ENCODE data around the gene TEX54. TPM values are rescaled to one million over a fixed set of nuclear protein-coding genes. Genes with fewer than 3 reads are reported as not detected.

Gene TEX54
- total and polyA plus RNA-seq, 2 of the 13 experiments (the other 11 are each of a cell fraction or from before 2014, with no cell fraction given): not detected

DNA sequence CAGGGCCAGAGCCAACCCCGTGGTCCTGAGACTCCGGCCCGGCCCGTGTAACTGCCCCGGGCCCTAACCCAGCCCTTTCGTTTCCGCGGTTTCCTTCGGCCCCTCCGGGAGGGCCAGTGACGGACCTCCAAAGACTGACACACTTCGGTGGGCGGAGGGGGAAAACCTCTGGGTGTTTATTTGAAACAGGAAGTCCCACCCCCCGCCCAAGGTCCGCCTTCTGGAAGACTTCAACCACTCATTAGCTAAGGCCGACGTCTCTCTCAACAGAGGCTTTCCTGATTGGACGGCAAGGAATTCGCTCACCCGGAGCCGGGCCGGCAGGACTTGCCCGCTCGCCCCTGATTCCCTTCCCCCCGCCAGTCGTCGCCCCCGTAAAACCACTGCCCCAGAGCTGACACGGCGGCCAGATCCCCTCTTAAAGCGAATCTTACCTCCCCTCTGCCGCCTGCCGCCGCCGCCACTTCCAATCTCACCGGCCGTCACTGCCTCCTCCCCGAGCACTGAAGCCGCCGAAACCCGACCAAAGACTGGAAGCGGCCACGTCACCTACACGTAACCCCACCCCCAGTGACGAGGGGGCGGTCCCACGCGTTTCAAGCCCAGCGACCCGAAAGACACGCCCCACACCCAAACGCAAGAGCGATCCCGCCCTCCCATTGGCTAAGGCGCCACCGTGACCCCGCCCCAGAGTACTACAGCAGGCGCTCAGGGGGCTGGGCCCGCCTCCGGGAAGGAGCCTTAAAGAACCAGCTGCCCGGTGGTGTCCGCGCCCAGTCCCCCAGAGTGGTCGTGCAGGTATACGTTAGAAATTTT, 913 bp downstream of the TEX54 start, which contains the start of gene STX5 (continued):
- TF ChIP-seq, protein P1, sequence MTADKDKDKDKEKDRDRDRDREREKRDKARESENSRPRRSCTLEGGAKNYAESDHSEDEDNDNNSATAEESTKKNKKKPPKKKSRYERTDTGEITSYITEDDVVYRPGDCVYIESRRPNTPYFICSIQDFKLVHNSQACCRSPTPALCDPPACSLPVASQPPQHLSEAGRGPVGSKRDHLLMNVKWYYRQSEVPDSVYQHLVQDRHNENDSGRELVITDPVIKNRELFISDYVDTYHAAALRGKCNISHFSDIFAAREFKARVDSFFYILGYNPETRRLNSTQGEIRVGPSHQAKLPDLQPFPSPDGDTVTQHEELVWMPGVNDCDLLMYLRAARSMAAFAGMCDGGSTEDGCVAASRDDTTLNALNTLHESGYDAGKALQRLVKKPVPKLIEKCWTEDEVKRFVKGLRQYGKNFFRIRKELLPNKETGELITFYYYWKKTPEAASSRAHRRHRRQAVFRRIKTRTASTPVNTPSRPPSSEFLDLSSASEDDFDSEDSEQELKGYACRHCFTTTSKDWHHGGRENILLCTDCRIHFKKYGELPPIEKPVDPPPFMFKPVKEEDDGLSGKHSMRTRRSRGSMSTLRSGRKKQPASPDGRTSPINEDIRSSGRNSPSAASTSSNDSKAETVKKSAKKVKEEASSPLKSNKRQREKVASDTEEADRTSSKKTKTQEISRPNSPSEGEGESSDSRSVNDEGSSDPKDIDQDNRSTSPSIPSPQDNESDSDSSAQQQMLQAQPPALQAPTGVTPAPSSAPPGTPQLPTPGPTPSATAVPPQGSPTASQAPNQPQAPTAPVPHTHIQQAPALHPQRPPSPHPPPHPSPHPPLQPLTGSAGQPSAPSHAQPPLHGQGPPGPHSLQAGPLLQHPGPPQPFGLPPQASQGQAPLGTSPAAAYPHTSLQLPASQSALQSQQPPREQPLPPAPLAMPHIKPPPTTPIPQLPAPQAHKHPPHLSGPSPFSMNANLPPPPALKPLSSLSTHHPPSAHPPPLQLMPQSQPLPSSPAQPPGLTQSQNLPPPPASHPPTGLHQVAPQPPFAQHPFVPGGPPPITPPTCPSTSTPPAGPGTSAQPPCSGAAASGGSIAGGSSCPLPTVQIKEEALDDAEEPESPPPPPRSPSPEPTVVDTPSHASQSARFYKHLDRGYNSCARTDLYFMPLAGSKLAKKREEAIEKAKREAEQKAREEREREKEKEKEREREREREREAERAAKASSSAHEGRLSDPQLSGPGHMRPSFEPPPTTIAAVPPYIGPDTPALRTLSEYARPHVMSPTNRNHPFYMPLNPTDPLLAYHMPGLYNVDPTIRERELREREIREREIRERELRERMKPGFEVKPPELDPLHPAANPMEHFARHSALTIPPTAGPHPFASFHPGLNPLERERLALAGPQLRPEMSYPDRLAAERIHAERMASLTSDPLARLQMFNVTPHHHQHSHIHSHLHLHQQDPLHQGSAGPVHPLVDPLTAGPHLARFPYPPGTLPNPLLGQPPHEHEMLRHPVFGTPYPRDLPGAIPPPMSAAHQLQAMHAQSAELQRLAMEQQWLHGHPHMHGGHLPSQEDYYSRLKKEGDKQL (CRISPR knock-in tag; IDR thresholded peaks at IDR 0.05; ENCODE audit: low read depth): no peak
- TF ChIP-seq, protein P2, sequence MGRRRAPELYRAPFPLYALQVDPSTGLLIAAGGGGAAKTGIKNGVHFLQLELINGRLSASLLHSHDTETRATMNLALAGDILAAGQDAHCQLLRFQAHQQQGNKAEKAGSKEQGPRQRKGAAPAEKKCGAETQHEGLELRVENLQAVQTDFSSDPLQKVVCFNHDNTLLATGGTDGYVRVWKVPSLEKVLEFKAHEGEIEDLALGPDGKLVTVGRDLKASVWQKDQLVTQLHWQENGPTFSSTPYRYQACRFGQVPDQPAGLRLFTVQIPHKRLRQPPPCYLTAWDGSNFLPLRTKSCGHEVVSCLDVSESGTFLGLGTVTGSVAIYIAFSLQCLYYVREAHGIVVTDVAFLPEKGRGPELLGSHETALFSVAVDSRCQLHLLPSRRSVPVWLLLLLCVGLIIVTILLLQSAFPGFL (CRISPR knock-in tag; IDR thresholded peaks at IDR 0.05): no peak
- no peak for TF ChIP-seq NCOA5 (CRISPR knock-in tag; IDR thresholded peaks at IDR 0.05)
- TF ChIP-seq CHD4 (IDR thresholded peaks at IDR 0.05; ENCODE audit: borderline replicate concordance, low read length): no peak
- no peak for TF ChIP-seq NRL (CRISPR knock-in tag; IDR thresholded peaks at IDR 0.05; ENCODE audit: borderline replicate concordance)
- no peak for TF ChIP-seq ZSCAN22 (CRISPR knock-in tag; IDR thresholded peaks at IDR 0.05)
- TF ChIP-seq, protein P3, sequence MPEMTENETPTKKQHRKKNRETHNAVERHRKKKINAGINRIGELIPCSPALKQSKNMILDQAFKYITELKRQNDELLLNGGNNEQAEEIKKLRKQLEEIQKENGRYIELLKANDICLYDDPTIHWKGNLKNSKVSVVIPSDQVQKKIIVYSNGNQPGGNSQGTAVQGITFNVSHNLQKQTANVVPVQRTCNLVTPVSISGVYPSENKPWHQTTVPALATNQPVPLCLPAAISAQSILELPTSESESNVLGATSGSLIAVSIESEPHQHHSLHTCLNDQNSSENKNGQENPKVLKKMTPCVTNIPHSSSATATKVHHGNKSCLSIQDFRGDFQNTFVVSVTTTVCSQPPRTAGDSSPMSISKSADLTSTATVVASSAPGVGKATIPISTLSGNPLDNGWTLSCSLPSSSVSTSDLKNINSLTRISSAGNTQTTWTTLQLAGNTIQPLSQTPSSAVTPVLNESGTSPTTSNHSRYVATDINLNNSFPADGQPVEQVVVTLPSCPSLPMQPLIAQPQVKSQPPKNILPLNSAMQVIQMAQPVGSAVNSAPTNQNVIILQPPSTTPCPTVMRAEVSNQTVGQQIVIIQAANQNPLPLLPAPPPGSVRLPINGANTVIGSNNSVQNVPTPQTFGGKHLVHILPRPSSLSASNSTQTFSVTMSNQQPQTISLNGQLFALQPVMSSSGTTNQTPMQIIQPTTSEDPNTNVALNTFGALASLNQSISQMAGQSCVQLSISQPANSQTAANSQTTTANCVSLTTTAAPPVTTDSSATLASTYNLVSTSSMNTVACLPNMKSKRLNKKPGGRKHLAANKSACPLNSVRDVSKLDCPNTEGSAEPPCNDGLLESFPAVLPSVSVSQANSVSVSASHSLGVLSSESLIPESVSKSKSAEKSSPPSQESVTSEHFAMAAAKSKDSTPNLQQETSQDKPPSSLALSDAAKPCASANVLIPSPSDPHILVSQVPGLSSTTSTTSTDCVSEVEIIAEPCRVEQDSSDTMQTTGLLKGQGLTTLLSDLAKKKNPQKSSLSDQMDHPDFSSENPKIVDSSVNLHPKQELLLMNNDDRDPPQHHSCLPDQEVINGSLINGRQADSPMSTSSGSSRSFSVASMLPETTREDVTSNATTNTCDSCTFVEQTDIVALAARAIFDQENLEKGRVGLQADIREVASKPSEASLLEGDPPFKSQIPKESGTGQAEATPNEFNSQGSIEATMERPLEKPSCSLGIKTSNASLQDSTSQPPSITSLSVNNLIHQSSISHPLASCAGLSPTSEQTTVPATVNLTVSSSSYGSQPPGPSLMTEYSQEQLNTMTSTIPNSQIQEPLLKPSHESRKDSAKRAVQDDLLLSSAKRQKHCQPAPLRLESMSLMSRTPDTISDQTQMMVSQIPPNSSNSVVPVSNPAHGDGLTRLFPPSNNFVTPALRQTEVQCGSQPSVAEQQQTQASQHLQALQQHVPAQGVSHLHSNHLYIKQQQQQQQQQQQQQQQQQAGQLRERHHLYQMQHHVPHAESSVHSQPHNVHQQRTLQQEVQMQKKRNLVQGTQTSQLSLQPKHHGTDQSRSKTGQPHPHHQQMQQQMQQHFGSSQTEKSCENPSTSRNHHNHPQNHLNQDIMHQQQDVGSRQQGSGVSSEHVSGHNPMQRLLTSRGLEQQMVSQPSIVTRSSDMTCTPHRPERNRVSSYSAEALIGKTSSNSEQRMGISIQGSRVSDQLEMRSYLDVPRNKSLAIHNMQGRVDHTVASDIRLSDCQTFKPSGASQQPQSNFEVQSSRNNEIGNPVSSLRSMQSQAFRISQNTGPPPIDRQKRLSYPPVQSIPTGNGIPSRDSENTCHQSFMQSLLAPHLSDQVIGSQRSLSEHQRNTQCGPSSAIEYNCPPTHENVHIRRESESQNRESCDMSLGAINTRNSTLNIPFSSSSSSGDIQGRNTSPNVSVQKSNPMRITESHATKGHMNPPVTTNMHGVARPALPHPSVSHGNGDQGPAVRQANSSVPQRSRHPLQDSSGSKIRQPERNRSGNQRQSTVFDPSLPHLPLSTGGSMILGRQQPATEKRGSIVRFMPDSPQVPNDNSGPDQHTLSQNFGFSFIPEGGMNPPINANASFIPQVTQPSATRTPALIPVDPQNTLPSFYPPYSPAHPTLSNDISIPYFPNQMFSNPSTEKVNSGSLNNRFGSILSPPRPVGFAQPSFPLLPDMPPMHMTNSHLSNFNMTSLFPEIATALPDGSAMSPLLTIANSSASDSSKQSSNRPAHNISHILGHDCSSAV (CRISPR knock-in tag; IDR thresholded peaks at IDR 0.05; ENCODE audit: borderline replicate concordance): no peak
- TF ChIP-seq U2AF2 (IDR thresholded peaks at IDR 0.05; ENCODE audit: low read depth, low read length): 0 out of 2 replicates have a peak, but pooled peaks have one; percentile 33
- TF ChIP-seq PHF8 (CRISPR knock-in tag; IDR thresholded peaks at IDR 0.05): peak; percentile 73
- TF ChIP-seq, protein P4, sequence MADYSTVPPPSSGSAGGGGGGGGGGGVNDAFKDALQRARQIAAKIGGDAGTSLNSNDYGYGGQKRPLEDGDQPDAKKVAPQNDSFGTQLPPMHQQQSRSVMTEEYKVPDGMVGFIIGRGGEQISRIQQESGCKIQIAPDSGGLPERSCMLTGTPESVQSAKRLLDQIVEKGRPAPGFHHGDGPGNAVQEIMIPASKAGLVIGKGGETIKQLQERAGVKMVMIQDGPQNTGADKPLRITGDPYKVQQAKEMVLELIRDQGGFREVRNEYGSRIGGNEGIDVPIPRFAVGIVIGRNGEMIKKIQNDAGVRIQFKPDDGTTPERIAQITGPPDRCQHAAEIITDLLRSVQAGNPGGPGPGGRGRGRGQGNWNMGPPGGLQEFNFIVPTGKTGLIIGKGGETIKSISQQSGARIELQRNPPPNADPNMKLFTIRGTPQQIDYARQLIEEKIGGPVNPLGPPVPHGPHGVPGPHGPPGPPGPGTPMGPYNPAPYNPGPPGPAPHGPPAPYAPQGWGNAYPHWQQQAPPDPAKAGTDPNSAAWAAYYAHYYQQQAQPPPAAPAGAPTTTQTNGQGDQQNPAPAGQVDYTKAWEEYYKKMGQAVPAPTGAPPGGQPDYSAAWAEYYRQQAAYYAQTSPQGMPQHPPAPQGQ (CRISPR knock-in tag; IDR thresholded peaks at IDR 0.05; ENCODE audit: borderline replicate concordance): no peak
- no peak for TF ChIP-seq ZNF616 (CRISPR knock-in tag; IDR thresholded peaks at IDR 0.05; ENCODE audit: low read depth)
